K562 (cell line): Measurements from ENCODE around the gene MAD2L1. TPM values are rescaled to one million over a fixed set of nuclear protein-coding genes. Genes with fewer than 3 reads are reported as not detected.

Experiments
- ATF6 ChIP-seq: sonication (generic); formaldehyde crosslinking; IDR thresholded peaks from 2 replicates; pipeline ENCODE4 v1.4.0; 2020; ENCODE audit warnings: mild to moderate bottlenecking, missing genetic modification reagents
- REST ChIP-seq, 2 experiments: fragments of 450-650 bp; formaldehyde crosslinking in 1 of 2; IDR thresholded peaks; 2 replicates each; pipeline versions ENCODE4 v1.4.0 to v1.6.1; 2014 to 2020; ENCODE audit warnings: mild to moderate bottlenecking in 2 of 2, borderline replicate concordance in 1 of 2, low read depth in 1 of 2
- polyA plus RNA-seq, 8 experiments: library from polyadenylated mRNA; depleted of rRNA in 4 of 8; stranded (reverse) in 5 of 8; unstranded in 3 of 8; fragments of >200 nt; fragmentation: Nextera tagmentation in 2 of 8; fragmentation: Illumina TruSeq in 1 of 8; extraction: Ambion mirVana in 2 of 8; extraction: Trizol in 1 of 8; gene quantifications; 2 replicates each; pipeline versions ENCODE4 v1.2.1 to v1.2.3, GENCODE V29; 2011 to 2014; ENCODE audit warnings: inconsistent platforms in 1 of 8, missing spikeins in 1 of 8
- total RNA-seq, 7 experiments: library from RNA; depleted of rRNA in 6 of 7; stranded (reverse); fragments of >200 nt in 6 of 7; fragmentation: Illumina TruSeq in 2 of 7; extraction: Trizol in 2 of 7; gene quantifications; 2 replicates each; pipeline versions ENCODE4 v1.2.1 to v1.2.3, GENCODE V29; 2011 to 2021; ENCODE audit warnings: low replicate concordance in 1 of 7

MAD2L1 gene
- total and polyA plus RNA-seq, 9 of the 15 experiments (the other 6 are each of a cell fraction or from before 2014, with no cell fraction given), result 75.0 to 494 (median 129) TPM

GRCh38 chr4:120071192-120071795 lies 4.6 kb upstream of the MAD2L1 start (continued):
- TF ChIP-seq REST (IDR thresholded peaks at IDR 0.05; ENCODE audit: borderline replicate concordance) (peak; percentile 40; the same call in 1 of the 2 replicates), REST (CRISPR knock-in tag; IDR thresholded peaks at IDR 0.05; ENCODE audit: low read depth) (no peak), ATF6 (no peak)
- TF ChIP-seq, all 486 proteins: peak for 4
